Erythroblast (primary cell): ENCODE measurements around the gene CRNN.
A peak's percentile ranks its signal among the peaks of the same experiment; 100 is the strongest.

Source experiments
- DNase-seq, 2 experiments: peaks; one replicate each; lab custom pipeline; 2025; lab: John Stamatoyannopoulos, UW
- GATA1 ChIP-seq: IDR thresholded peaks from 2 replicates; pipeline ENCODE4 v1.6.1; 2011; ENCODE audit warnings: low read depth, mild to moderate bottlenecking, control low read depth, low read length, moderate library complexity
- POLR2A ChIP-seq: IDR thresholded peaks from 2 replicates; pipeline ENCODE4 v1.6.1; 2011; ENCODE audit warnings: mild to moderate bottlenecking, low read length

The CRNN gene

GRCh38 chr1:152413909-152414308 lies at the start of gene CRNN:
Gene CRNN (minus strand): TSS chr1:152414263. CDS start chr1:152412233, 2,030 bp downstream.
- TF ChIP-seq POLR2A (no peak), GATA1 (no peak)
- DNase-seq: no peak

DNA sequence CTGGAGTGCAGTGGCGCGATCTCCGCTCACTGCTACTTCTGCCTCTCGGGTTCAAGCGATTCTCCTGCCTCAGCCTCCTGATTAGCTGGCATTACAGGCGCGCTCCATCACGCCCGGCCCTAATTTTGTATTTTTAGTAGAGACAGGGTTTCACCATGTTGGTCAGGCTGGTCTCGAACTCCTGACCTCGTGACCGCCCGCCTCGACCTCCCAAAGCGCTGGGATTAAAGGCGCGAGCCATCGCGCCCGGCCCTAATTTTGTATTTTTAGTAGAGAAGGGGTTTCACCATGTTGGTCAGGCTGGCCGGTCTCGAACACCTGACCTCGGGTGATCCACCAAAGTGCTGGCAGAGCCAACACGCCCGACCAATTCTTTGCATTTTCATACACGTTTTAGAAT lies 48.6 kb upstream of the CRNN start:
- DNase-seq: no peak
- TF ChIP-seq POLR2A (no peak), GATA1 (no peak)

GRCh38 chr1:152461544-152461943 lies 47.5 kb upstream of the CRNN start:
- peak; percentile 68 to 77 for DNase-seq
- TF ChIP-seq POLR2A (no peak), GATA1 (no peak)

DNA sequence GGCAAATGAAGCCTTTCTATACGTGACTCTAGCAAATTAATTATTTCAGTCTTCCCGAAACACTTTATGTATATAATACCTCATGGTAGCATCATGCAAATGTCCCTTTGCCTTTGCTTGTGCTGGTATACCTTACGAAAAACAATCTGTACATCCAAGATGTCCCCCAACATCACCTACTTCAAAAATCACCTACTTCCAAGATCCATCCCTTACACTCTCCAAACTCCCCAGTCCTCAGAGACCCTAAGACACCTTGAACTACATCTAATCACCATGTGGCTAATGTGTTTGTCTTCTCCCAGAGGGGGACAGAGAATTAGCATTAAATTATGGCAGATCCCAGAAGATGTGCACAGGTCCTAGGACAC lies 46.5 kb upstream of the CRNN start:
- TF ChIP-seq POLR2A (no peak), GATA1 (no peak)
- no peak for DNase-seq

DNA sequence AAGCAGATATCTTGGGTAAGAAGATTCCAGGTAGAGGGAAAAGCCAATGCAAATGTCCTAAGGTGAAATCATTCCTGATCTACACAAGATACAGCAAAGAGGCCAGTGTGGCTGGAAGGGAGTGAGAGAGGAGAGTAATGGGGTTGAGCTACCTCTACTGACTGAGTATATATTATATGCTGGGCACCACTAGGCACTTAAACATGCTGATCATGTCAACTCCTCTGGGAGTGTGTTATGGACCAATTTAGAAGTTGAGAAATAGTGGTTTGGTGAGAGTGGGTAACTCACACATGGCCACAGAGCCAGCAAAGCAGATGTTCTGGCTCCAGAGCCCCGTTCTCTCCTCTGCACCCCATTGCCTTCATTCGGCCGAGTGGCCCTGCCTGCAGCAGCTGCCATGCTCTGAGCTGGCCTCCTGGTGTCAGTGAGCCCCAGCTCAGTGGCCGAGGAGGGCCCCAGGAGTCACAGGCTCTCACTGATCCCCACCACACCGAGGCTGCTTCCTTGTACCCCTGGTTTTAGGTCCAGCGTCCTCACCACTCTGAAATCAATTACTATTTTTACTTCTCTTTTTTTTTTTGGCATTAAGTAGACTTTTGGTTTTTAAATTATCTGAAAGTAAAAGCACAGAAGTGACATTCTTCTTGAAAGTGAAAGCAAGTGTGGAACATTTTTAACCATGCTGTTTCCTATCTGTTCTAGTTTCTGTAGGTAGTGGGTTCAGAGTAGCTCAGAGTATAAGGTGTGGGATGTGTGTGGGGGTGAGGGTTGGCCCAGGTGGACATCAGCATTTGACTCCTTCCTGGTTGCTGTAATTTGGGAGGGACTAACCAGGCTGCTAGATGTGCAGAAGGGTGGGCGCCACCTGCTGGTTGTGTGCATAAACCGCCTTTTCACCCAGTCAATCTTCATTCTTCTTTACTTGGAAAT lies 45.8 kb upstream of the CRNN start:
- TF ChIP-seq GATA1: no peak
- TF ChIP-seq POLR2A: no peak
- peak; percentile 58 to 75 for DNase-seq

DNA sequence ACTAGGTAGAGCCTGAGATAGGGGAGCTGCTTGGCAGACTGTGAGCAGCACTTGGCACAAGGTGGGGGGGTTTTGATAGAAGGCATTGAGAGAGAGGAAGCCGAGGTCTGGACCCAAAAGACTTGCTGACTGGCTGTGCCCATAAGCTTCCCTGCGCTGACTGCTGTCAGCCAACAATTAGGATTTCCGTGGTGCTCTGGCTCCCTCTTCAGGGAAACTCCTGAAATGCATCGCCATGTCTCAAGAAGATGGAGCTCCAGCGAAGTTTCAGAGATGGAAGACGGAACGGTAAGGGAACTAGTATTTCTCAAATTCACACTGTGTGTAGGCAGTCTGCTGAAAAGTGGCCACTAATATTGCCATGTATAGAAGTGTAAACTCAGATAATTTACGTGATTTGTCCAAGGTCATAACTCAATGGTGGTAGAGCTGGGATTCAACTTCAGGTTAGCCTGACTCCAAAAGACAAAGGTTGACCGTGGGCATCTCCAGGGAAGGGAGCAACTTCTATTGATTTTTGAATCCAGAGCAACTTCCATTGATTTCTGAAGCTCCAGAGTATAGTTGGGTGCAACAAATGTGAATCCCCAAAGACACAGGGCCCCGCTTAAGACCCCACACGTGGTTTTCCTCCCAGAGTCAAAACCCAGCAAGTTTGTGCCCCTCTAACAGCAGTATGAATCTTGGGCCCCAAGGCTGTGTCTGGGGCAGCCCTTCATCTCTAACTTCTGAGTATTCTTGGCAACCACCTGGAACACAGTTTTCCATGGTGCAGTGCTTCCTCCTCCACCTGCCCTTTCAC lies 44.5 kb upstream of the CRNN start:
- peak; percentile 56 to 77 for DNase-seq
- TF ChIP-seq GATA1 (no peak), POLR2A (no peak)

- DNase-seq: no peak
- TF ChIP-seq POLR2A (no peak), GATA1 (no peak)
Measured at GRCh38 chr1:152457561-152457960, 43.5 kb upstream of the CRNN start.

DNA sequence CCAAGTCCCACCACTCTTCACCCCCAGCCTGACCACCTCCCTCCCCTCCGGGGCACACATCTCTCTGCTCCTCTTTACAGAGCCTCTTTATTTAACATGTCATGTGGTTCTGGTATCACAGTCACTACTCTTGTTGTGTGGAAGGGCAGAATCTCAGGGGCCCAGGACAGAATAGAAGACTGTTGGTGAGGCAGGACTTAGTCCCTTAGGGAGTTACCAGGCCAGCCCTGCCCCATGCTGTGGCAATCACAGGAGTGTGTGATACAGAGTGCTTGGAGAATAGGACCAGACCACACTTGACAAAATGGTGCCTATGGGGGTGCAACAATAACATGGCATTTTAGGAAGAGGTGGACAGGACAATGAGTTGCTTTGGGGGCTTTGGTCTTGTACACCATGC lies 43.0 kb upstream of the CRNN start:
- DNase-seq: no peak
- TF ChIP-seq POLR2A: no peak
- TF ChIP-seq GATA1: no peak

DNA sequence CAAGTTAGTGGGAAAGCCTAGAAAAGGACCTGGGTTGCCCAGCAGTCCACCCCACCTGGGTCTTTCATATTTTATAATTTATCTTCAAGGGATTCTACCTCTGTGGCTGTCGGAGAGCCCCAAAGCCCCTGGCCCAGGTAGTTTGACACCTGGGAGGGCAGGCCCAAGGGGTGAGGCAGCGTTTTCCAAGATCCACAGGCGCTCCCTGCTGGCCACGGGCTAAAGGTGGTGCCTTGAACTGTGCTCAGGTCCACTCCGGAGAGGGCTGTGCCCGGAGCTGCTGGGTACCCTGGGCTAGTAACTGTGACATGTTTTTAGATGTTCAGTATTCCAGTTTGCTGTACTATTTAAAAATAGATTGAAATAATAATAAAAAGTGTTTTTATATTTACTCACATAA lies 37.2 kb upstream of the CRNN start:
- DNase-seq: no peak
- no peak for TF ChIP-seq GATA1
- TF ChIP-seq POLR2A: no peak

DNA sequence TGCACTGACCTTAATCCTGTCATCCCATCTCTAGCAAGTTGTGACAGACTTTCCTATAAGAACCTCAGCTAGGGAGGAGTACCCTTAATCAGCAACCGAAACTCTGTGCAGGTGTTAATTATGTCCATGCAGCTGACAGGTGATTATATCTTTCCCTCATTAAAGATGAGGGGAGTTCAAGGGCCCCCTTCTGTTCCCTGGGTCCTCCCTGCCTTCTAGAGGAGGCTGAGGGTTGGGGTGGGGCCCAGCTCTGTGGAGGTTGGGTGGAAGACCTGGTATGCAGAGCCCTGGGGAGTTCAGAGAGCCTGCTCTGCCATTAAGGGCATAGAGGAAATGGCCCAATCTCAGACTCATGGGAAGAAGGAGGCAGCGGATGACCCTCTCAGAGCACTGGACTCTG lies 35.6 kb upstream of the CRNN start:
- no peak for TF ChIP-seq GATA1
- no peak for TF ChIP-seq POLR2A

GRCh38 chr1:152448496-152448895 lies 34.4 kb upstream of the CRNN start:
- no peak for DNase-seq

More for the DNA sequence above, 35.6 kb upstream of the CRNN start:
- no peak for DNase-seq

DNA sequence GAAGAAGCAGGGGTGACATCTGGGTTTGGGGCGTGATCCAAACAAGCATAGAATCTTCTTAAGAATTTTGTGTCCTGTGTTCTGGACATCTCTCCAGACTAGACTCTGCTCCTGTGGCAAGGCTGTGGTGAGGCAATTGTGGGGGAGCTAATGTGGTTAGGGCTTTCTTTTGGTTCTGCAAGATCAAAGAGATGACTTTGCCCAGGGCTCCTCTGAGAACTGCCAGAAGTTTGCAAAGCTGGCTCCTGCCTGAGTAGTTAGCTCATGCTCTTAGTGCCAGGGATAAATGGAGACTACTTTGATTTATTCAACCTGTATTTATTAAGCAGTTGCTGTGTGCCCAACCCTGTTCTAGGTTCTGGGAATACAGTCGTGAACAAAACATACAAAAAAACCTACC lies 34.0 kb upstream of the CRNN start:
- DNase-seq: no peak
- TF ChIP-seq GATA1 (no peak), POLR2A (no peak)

More at GRCh38 chr1:152448496-152448895, 34.4 kb upstream of the CRNN start:
- TF ChIP-seq POLR2A: no peak
- no peak for TF ChIP-seq GATA1

DNA sequence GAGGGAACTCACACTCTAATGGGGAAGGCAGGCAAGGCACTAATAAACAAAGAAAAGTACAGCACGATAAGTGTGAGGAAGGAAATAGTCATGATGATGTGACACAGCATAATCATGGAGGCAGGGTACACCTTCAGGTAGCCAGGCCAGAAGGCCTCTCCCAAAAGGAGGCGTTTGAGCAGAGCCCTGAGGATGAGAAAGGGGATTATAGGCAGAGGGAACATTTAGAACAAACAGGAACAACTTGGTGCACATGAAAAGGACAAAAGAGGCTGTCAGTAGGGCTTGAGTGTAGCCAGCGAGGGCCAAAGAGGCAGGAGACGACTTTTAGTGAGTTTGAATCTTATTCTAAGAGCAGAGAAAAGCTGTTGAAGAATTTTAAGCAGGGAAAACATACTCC lies 33.4 kb upstream of the CRNN start:
- DNase-seq: no peak
- TF ChIP-seq POLR2A (no peak), GATA1 (no peak)

- DNase-seq: no peak
- no peak for TF ChIP-seq GATA1
- no peak for TF ChIP-seq POLR2A
Measured at GRCh38 chr1:152444045-152444444, 30.0 kb upstream of the CRNN start.

DNA sequence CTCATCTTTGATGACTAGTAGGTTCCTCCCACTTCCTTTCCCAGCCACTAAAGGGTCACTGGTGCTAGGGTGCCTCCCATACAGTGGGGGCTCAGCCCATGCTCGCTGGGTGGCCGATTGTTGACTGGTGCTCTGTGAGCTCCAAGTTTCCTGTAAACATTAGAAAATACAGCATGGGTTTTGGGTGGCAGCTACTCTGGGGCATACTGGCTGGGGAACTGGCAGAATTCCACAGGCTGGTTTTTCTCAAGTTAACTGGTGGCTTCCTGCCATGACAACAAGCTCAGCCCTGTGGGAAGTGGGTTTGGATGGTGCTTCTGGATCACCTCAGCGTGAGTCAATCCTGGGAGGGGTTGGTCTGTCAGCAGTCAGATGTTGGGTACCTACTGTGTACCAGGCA lies 28.7 kb upstream of the CRNN start:
- DNase-seq: no peak
- no peak for TF ChIP-seq POLR2A
- TF ChIP-seq GATA1: no peak
